ENCODE measurements around the gene NLRC5.
A peak's percentile ranks its signal among the peaks of the same experiment; 100 is the strongest.
"Not testable (repeated sequence)": the region's sequence is repeated elsewhere in the genome, so short reads cannot be mapped to it uniquely, and the experiment has no call there.

The NLRC5 gene

DNA sequence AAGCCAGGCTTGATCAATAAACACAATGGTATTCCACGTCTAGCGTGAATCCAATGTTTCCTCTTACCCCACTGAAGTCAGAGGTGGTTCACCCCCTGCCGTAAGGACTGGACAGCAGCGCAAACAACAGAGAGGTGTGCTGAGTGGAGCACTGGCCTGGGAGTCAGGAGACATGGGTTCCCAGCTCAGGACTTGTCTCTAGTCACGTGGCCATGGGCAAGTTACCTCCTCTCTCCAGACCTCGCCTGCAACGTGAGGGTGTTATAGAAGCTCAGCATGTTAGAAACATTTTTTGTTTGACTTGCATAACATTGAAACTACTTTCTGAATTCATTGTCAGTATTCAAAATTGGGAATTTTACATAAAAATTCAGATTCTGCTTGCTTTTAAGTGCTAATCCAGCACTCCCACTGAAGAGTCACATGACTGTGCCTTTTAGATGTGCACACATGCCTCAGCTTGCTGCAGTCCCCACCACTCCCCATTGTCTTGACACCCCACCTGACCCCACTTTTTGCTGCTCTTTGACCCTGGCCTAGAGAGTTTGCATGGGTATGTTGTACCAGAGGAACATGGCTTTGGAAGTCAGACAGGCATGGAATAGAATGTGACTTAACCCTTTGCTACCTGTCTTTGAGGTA lies 94.2 kb downstream of the NLRC5 start:
- no peak for DNase-seq

DNA sequence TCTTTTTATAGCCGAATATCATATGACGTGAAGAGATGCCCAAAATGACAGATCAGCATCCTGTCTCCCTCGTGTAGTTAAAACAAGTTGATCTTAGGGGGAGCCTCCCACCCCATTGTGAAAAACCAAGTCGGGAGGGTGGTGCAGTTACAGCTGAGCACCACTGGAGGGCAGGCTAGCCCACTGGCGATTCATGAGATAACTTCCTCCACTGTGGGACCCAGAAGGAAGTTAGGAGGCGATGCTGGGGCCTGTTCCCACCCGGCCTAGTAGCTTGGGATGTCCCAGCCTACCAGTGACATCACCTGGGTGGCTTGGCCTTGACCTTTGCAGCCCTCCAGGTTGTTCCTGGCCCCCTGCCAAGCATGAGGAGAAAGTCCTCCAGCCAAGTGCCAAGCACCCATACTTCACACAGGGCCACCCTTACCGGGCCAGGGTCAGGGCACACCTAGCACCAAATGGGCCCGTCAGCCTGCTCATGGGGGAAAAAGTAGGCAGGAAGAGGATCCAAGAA lies 95.0 kb downstream of the NLRC5 start:
- DNase-seq, result peak; percentile 55

DNA sequence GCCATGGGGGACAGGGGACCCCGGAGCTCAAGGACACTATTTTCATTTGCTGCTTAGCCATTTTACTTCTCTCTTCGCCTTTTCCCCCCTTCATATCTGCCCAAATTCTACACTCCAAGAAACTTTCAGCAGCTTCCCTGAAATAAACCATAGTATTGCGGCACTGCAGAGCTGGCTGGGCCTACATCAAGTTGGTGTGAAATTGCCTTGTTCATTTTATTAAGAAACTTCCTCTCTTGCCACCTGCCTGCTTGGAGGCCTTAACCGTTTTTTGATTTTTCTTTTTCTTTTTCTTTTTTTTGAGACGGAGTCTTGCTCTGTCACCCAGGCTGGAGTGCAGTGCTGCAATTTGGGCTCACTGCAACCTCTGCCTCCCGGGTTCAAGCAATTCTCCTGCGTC lies 95.6 kb downstream of the NLRC5 start:
- DNase-seq, result no peak

DNA sequence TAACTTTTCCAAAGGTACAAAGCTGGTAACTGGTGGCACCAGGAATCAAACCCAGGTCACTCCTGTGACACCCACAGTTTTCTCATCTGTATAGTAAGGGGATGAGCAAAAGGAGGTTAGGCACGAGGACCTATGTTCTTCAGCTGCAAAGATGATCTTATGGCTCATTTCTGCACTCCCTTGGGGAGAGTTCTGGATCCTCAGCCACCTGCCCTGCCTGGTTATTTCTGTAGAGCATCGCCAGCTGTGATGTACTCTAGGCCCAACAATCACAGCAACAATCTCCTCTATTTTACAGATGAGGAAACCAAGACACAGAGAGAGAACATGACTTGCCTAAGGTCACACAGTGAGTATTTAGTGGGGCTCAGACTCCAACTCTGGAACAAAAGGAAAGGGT lies 97.6 kb downstream of the NLRC5 start:
- DNase-seq, result no peak

DNA sequence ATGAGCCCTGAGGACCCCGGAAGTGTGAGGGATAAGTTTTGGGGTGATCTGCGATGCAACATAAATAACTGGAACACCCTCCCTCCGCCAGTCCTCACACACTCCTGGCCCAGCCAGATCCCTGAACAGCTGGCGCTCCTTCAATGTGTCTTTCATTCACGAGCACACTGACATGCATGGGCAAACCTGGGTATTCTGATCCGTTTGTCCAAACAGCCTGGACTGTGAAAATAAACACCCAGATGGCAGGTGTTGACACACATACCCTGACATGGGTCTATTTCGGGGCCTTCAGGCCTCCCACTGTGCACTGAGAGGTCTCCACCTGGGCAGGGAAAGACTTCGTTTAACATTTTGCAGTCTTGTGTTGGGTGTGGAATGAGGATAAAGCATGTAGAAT lies 100.0 kb downstream of the NLRC5 start:
- DNase-seq, result no peak

DNA sequence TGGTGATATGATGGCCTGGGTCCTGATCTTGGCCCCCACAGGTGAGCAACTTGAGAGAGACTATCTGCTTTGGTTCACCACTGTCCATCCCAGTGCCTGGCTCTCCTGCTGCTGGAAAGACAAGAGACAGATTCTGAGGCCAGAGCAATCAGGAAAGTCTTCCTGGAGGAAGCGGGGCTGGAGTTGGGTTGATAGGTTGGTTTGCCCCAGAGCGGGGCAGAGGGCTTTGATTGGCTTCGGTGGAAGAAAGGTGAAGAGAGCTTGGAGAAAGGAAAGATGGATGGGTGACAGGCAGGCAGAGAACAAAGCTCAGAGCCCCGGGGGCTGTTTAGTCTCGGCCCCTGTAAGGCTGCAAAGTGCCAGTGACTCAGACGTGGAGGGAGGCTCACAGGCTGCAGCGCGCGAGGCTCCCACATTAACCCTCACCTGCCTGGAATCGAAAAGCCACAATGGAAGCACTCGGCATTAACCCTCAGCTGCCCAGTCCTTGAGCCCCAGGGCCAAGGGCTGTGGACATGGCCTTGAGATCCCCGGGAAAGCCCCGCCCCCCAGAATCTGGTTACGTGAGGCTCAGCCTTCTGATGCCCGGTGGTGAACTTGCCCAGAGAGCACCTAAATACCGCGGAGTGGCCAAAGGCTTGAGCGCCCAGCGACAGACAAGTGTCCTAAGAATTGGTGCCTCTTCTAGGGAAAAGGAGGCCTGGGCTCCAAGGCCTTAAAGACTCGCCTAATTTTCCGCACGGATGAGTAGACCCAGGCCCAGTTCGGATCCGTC lies 102.0 kb downstream of the NLRC5 start:
- no peak for DNase-seq

DNA sequence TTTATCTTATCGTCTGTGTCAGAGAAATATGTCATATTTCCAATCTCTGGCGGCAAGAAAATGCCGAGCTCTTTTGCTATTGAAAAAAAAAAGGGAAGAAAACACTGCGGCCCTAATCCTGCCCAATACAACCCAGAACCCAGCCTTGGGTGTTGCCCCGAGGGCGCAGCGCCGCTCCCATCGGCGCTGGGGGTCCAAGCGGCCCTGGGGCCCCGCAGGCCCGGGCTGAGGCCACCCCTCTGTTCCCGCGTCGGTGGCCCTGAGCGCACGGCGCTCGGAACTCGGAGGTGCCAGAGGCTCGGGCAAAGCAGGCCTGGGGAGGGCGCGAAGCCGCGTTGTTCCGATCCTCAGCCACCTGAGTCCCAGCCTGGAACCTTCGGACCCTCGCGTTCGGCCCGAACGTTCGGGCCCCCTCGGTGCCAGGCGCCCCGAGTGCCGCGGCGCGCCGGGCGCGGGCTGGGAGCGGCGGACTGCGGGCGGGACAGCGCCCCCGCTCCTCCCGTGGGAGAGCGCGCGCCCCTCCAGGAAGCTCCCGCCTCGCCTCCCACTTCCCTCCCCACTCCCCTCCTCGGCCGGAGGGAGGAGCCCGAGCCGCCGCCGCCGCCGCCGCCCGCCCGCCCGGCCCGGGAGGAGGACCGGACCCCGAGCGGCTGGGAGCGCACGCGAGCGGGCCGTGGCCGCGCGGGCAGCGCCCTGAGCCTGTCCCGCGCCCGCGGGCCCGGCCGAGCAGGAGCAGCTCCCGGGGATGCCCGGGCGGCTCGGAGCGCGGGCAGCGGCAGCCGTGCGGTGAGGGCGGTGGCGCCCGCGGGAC lies 102.8 kb downstream of the NLRC5 start, which contains the start of gene CPNE2:
Gene CPNE2, plus strand, starts transcription at position 609 of the 811 bp plus-strand sequence. CDS start 18,160 bp downstream, outside the sequence.
- peak; percentile 20 for DNase-seq

DNA sequence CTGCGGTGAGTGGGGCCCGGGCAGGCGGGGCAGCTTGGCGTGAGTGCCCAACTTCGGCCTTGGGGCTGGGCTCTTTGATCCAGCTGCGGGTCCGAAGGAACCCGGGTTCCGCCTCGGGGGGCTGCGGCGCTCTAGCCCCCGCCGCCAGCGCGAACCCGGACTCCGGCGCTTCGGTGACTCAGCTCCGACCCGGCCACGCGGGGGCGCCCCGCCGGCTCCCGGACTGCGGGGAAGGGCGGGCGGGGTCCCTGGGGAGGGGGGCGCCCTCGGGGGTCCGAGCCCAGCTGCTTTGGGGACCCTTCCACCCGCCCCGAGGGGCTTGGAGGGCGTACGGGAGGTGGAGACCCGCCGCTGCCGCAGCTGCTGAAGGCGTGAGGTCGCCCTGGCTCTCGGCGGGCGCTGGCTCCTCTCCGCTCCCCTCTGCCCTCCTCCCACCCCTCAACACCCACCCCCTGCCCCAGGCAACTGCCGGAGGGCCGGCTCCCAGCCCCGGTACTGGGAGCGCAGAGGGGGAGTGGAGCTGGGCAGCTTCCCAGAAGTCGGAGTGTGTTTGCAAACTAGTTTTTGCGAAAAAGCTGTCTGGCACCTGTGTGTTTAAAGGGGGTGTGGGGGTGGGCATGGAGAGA lies 103.5 kb downstream of the NLRC5 start:
- peak; percentile 20 for DNase-seq

DNA sequence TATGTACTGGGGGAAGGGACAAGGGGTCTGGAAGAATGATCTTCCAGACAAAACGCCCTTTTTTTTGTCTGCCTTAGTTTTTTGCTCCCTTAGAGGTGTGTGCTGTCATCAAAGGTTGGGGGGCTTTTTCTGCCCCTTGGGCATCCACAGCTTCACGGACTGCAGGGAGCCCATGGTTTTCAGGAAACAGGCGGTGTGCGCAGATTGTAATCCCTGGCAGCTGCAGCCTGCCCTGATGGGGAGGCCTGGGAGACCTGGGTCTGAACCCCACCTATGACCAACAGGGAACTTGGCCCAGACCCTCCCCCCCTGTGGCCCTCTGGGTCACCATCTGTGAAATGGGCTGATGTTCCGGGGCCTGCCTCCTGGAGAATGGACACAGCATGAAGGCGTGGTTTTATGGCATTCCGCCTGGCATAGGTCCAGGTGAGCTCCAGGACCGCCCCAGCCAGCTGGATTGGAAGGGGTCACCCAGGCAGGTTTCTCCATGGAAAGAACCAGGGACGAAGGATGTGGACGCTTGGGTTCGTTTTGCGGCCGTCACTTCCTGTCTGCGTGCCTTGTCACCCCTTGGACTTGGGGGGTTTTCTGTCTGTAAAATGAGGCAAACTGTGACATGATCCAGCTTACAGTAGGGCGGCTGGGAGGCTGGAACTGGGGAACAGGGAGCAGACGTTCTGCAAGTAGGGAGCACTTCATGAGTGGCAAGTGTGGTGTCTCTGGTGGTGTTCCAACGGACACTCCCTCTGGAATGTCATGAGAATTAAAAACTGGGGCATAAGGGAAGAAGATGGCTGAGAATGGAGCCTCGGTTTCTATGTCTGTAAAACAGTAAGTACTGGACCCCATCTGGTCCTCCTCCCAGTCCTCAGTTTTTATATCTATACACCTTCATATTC lies 104.6 kb downstream of the NLRC5 start:
- DNase-seq, result no peak

DNA sequence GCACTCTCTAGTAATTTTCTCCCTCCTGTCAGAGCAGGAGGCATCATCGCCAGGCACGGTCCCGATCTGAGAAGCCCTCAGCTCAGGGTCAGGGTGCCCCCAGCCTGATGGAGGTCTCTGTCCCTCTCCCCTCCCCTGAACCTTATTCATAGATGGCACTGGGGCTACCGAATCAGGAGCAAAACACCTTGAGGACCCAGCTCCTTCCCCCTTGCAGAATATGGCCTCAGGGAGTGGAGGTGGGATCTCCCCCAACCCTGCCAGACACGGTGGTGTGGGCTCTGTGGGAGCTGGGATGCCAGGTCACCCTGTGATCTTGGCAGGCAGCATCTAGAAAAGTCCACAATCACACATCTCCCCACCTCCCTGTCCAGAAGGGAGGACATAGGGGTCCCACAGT lies 105.6 kb downstream of the NLRC5 start:
- DNase-seq, result no peak

DNA sequence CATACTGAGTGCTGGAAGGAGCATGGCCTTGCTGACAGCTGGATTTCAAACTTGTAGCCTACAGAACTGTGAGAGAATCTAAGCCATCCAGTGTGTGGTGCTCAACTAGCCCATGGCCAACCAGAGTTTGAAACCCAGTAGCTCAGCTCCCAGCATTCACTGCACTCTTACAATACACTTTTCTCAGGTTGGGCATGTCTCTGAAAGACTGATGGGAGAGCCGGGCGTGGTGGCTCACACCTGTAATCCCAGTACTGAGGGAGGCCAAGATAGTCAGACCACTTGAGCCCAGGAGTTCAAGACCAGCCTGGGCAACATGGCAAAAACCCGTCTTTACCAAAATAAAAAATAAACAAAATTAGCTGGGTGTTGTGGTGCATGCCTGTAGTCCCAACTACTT lies 106.8 kb downstream of the NLRC5 start:
- DNase-seq, result no peak

DNA sequence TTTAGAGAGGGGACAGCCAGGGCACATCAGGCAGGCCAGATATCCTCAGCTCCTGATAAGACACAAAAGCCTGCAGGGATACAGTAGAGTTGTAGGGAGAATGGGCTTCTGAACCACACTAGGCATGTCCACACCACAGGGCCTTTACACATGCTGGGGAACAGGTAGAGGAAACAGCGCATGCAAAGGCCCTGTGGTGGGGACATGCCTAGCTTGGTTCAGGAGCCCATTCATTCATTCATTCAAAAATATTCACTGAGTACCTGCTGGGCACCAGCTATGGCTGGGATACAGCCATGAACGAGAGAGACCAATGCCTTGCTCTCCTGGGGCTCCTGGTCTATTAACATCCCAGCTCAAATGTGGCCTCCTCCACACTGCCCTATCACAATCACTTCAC lies 107.4 kb downstream of the NLRC5 start:
- DNase-seq, result no peak

DNA sequence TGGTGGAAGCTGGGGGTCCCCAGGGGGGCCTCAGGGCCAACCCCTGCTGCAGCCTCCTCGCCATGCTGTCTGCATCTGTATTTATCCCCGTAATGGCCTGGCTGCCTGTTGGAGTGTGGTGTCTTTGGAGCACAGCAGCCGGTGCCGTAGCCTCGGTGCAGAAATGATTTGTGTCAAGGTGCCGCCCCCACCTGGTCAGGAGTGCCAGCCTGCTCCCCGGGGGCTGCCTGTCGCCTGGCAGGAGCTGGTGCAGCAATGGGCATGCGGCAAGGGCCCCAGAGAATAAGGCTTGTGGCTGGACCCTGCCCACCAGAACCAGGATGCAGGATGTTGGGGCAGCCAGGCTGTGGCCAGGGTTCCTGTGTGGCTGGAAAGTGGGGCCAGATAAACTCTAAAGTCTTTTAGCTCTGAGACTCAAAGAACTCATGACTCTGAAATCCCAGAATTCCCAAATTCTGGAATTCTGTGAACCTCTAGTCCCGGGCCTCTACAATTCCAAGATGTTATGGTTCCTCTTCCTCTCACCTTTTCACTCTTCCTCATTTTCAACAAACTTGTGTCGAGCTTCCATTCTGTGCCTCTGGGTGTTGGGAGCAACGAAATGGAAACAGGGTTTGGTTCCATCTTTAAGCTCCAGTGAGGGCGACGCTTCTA lies 109.0 kb downstream of the NLRC5 start:
- DNase-seq, result no peak

DNA sequence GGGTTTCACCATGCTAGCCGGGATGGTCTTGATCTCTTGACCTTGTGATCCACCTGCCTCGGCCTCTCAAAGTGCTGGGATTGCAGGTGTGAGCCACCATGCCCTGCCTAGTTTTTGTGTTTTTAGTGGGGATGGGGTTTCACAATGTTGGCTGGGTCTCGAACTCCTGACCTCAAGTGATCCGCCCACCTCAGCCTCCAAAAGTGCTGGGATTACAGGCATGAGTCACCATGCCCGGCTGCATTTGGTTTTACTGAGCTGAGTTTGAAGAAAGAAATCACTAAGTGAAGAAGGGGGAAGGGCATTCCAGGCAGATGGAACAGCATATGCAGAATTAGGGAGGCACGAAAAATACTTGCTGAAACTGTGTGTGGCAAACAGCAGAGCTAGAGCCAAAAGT lies 110.6 kb downstream of the NLRC5 start:
- DNase-seq, result not testable (repeated sequence)

DNA sequence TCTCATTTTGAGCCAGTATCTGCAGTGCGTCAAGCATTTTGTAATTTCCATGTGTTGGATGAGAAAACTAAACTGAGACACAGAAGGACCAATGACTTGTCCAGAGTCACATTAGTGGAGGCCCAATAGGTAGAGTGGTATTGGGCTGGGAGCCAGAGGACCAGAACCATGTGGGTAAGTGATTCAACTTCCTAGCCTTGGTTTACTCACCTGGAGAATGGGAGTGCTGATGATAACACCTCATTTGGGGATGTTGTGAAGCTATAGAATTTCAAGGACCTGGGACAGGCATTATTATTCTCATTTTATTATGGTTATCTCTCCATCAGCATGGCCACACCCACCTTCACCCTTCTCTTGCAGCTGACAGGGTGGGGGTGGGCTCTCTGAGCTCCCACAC lies 111.1 kb downstream of the NLRC5 start:
- no peak for DNase-seq

DNA sequence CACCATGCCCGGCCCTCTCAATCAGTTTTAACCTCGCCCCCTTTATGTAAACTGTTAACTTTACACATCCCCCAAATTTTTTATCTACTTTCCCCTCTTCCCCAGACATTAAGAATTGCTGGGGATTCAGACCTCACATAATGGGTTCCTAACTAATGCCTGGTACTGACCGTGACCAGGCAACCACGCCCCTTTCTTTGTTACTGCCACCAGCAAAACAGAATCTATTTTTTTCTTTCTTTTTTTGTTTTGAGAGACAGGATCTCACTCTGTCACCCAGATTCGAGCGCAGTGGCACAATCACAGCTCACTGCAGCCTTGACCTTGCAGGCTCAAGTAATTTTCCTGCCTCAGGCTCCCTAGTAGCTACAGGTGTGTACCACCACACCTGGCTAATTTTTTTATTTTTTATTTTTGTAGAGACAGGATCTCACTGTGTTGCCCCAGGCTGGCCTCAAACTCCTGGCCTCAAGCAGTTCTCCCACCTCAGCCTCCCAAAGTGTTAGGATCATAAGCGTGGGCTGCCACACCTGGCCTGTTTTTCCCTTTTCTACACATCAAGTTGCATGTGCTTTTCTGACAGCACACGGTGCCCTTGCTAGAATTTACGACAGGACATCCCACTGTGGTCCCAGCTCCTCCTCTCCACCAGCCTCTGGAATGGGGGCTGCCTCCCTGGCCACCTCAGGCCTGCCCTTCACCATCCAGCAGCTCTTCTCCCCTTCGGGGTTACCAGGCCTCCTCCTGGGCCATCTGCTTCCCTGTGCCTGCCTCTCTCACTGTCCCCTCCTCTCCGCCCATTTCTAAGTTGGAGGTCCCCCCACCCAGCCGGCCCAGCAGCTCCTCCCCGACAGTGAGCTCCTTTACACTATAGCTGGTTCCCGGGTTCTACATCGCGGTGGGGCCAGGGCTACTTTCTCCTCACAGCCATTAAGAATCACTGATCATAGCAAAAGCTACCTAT lies 113.8 kb downstream of the NLRC5 start:
- DNase-seq, result no peak

DNA sequence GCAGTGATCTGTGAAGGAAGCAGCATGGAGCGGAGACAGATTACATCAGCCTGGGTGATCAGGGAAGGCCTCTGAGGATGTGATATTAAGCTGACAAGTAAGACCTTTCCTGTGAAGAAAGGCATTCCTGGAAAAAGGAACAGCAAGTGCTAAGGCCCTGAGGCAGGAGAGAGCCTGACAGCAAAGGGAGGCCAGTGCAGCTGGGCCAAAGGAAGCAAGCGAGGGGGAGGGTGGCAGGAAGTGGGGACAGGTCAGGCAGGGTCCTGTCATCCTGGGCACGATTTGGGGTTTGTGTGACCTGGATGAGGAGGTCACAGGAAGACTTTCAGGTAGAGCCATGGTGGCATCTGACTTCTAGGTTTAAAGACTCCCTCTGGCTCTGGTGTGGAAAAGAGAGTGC lies 115.3 kb downstream of the NLRC5 start:
- DNase-seq, result no peak

DNA sequence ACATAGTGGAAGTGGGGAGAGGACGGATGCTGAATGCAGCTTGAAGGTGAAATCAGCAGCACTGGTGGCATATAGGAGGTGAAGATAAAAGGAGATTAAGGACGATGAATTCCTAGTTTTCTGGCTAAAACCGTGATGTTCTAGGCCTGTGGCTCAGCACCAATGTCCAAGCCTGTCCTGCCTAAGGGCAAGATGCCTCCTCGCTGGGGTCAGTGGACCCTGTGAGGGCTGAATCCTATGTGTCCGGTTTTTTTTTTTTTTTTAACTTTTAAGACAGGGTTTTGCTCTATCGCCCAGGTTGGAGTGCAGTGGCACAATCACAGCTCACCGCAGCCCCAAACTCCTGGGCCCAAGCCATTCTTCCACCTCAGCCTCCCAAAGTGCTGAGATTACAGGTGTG lies 115.8 kb downstream of the NLRC5 start:
- DNase-seq, result no peak

DNA sequence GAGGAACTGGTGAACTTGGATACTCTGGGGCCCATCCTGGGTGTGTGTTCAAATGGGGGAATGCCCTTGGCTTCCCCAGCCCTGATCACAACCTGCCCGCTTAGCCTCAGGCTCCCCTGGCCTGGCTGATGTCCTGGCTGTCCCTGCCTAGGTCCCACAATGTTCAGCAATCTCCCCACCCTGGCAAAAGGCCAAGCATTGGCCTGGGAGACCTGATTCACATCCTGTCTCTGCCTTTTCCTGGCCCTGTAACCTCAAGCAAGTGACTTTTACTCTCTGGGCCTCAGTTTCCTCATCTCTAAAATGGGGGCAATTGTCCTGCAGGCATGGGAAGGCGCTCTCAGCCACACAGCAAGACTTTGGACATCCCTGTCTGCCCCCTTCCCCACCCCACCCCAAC lies 117.4 kb downstream of the NLRC5 start:
- DNase-seq, result no peak

DNA sequence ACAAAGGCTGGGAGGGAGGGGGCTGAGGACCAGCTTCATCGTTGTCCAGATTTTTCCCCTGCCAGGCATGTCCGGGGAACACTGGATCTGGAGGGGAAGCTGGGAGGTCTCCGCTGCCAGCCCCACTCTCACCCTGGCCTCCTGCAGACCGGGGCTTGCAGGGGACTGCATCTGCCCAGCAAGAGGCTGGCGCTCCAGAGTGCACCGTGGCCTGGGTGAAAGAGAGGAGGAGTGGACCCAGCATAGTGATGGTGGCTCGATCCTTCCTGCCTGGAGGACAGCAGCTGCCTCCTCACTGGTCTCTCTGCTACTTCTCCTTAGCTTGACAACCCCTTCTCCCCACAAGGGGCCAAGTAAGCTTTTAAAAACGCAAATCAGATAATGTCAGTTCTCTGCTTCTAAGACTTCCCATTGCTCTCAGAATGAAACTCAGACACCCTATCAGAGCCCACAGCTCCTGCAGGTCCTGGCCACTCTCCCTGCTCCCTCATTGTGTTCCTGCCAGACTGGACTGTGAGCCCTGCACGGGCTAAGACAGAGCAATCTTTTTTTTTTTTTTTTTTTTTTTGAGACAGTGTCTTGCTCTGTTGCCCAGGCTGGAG lies 118.1 kb downstream of the NLRC5 start:
- DNase-seq, result no peak
